ENCODE results near the gene EEF1G. TPM values are rescaled to one million over a fixed set of nuclear protein-coding genes. Genes with fewer than 3 reads are reported as not detected.

Gene EEF1G
- total and polyA plus RNA-seq, 2 of the 13 experiments (the other 11 are each of a cell fraction or from before 2014, with no cell fraction given) = 1,787 to 2,144 TPM

DNA sequence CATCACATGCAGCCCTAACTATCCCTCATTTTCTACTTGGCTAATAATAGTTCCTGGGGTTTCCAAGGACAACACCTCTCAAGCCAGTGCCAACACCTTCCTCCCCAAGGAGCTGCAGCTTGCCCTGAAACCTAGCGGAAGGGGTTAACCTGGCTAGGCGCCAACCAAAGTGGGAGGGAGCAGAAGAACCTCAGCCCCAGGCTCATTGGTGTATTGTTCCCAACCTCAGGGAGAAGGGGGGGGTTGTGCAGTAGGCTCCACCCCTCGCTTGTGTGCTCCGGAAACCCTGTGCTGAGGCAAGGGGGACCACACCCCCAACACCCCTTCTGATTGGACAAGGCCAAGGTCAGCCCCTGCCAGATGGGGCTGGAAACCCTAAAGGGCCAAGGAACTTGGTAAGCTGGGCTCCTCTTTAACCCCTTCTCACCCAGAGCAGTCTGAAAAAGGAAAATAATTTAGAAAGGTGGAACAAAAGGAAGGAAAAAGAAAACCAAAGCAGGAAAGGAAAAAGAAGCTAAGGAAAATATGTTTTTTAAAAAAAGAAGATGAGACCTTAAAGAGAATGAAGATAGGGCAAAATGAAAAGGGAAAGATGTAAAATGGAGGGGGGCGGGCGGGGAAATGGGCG lies 25.5 kb upstream of the EEF1G start (continued):
- TF ChIP-seq, protein P1, sequence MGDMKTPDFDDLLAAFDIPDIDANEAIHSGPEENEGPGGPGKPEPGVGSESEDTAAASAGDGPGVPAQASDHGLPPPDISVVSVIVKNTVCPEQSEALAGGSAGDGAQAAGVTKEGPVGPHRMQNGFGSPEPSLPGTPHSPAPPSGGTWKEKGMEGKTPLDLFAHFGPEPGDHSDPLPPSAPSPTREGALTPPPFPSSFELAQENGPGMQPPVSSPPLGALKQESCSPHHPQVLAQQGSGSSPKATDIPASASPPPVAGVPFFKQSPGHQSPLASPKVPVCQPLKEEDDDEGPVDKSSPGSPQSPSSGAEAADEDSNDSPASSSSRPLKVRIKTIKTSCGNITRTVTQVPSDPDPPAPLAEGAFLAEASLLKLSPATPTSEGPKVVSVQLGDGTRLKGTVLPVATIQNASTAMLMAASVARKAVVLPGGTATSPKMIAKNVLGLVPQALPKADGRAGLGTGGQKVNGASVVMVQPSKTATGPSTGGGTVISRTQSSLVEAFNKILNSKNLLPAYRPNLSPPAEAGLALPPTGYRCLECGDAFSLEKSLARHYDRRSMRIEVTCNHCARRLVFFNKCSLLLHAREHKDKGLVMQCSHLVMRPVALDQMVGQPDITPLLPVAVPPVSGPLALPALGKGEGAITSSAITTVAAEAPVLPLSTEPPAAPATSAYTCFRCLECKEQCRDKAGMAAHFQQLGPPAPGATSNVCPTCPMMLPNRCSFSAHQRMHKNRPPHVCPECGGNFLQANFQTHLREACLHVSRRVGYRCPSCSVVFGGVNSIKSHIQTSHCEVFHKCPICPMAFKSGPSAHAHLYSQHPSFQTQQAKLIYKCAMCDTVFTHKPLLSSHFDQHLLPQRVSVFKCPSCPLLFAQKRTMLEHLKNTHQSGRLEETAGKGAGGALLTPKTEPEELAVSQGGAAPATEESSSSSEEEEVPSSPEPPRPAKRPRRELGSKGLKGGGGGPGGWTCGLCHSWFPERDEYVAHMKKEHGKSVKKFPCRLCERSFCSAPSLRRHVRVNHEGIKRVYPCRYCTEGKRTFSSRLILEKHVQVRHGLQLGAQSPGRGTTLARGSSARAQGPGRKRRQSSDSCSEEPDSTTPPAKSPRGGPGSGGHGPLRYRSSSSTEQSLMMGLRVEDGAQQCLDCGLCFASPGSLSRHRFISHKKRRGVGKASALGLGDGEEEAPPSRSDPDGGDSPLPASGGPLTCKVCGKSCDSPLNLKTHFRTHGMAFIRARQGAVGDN (CRISPR knock-in tag; IDR thresholded peaks at IDR 0.05) = peak; percentile 83
- TF ChIP-seq NR2C2 (CRISPR knock-in tag; IDR thresholded peaks at IDR 0.05; ENCODE audit: borderline replicate concordance) (peak; percentile 81), SETDB1 (CRISPR knock-in tag; IDR thresholded peaks at IDR 0.05; ENCODE audit: borderline replicate concordance) (no peak), HNRNPK (IDR thresholded peaks at IDR 0.05; ENCODE audit: low read depth, low read length, poor library complexity, severe bottlenecking) (no peak), KDM5B (CRISPR knock-in tag; IDR thresholded peaks at IDR 0.05; ENCODE audit: borderline replicate concordance) (no peak), KMT2A (CRISPR knock-in tag; IDR thresholded peaks at IDR 0.05) (no peak), JUNB (CRISPR knock-in tag; IDR thresholded peaks at IDR 0.05; ENCODE audit: borderline replicate concordance) (no peak), ERF (CRISPR knock-in tag; IDR thresholded peaks at IDR 0.05) (0 out of 2 replicates have a peak, but pooled peaks have one; percentile 29), BRCA1 (CRISPR knock-in tag; IDR thresholded peaks at IDR 0.05) (no peak), ONECUT2 (CRISPR knock-in tag; IDR thresholded peaks at IDR 0.05) (no peak), SOX5 (CRISPR knock-in tag; IDR thresholded peaks at IDR 0.05; ENCODE audit: borderline replicate concordance) (peak; percentile 76; the same call in 1 of the 2 replicates), ZZZ3 (CRISPR knock-in tag; IDR thresholded peaks at IDR 0.05; ENCODE audit: borderline replicate concordance) (no peak), CHCHD3 (CRISPR knock-in tag; IDR thresholded peaks at IDR 0.05) (no peak), POGZ (CRISPR knock-in tag; IDR thresholded peaks at IDR 0.05) (peak; percentile 42; the same call in 1 of the 2 replicates), TAF15 (IDR thresholded peaks at IDR 0.05; ENCODE audit: low read depth, low read length, poor library complexity, severe bottlenecking) (no peak), NR2F2 (IDR thresholded peaks at IDR 0.05; ENCODE audit: borderline replicate concordance, low read depth) (no peak; the same call in 1 of the 2 replicates), KLF12 (CRISPR knock-in tag; IDR thresholded peaks at IDR 0.05; ENCODE audit: borderline replicate concordance) (peak; percentile 88)
- TF ChIP-seq, protein P2, sequence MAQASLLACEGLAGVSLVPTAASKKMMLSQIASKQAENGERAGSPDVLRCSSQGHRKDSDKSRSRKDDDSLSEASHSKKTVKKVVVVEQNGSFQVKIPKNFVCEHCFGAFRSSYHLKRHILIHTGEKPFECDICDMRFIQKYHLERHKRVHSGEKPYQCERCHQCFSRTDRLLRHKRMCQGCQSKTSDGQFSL (CRISPR knock-in tag; IDR thresholded peaks at IDR 0.05) = peak; percentile 97
- TF ChIP-seq, protein P3, sequence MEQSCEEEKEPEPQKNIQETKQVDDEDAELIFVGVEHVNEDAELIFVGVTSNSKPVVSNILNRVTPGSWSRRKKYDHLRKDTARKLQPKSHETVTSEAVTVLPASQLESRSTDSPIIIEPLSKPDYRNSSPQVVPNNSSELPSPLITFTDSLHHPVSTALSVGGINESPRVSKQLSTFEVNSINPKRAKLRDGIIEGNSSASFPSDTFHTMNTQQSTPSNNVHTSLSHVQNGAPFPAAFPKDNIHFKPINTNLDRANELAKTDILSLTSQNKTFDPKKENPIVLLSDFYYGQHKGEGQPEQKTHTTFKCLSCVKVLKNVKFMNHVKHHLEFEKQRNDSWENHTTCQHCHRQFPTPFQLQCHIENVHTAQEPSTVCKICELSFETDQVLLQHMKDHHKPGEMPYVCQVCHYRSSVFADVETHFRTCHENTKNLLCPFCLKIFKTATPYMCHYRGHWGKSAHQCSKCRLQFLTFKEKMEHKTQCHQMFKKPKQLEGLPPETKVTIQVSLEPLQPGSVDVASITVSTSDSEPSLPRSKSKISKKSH (CRISPR knock-in tag; IDR thresholded peaks at IDR 0.05; ENCODE audit: borderline replicate concordance) = no peak

Data from HepG2 (cell line).